ENCODE results near the gene RADIL. TPM values are rescaled to one million over a fixed set of nuclear protein-coding genes. Genes with fewer than 3 reads are reported as not detected.

RADIL gene
- total and polyA plus RNA-seq, 2 donors (not counting 1 experiment from before 2014, with no cell fraction given), result not detected

DNA sequence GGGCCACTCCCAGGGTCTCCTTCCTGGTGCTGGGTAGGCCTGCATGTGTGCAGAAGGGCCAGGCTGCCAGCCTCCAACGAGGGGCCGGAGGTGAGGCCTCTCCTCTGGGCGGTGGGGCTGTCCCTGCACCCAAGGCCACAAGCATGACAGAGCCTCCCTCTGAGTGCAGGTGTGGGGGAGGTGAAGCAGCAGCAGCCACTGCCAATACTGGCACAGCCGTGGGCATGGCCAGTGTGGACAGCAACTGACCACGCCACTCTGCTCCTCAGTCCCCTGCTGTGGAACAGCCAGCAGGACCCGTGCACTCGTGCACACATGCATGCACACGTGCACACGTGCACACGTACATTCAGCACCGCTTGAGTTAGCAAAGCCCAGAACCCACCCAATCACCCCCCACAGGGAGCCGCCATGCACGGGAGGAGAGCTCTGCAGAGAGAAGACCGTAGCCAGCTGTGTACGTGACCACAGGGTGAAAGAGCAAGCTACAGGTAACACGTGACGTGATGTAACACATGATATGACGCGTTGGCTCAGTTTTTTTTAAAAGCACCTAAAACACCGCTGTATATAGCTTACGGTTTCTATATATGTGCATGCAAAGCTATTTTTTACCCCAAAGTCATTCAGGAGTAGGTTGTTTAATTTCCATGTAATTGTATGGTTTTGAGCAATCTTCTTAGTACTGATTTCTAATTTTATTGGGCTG is 44.7 kb downstream of the RADIL start:
- Histone ChIP-seq H3K79me2 (ENCODE audit: control insufficient read depth, insufficient read depth, low read length) (no peaks in the 10 kb centered on the region), H3K4me1 (ENCODE audit: control insufficient read depth in 2 of 2, insufficient read depth in 2 of 2, low read length in 2 of 2) (no peaks in the 10 kb centered on the region), H3K9me3 (ENCODE audit: control extremely low read depth in 1 of 3, control insufficient read depth in 2 of 3, insufficient read depth in 1 of 3, low read length in 2 of 3) (no peaks in the 10 kb centered on the region), H3K4me2 (replicated peaks; ENCODE audit: low read depth, low read length, poor library complexity, severe bottlenecking) (no peak overlapping the region), H3K27ac (ENCODE audit: low read length in 2 of 2) (no peak overlapping the region), H3K27me3 (replicated peaks in 1 of 4; ENCODE audit: control extremely low read depth in 1 of 4, control insufficient read depth in 3 of 4, insufficient read depth in 4 of 4, low read length in 3 of 4) (no peaks in the 10 kb centered on the region), H4K20me1 (ENCODE audit: control insufficient read depth, insufficient read depth, low read length, poor library complexity, severe bottlenecking) (no peaks in the 10 kb centered on the region), H2AFZ (ENCODE audit: insufficient read depth, low read depth, low read length, poor library complexity, severe bottlenecking) (no peak overlapping the region), H3K4me3 (ENCODE audit: control extremely low read depth in 1 of 5, extremely low read depth in 1 of 5, insufficient read depth in 1 of 5, low read depth in 2 of 5, low read length in 4 of 5) (no peak overlapping the region), H3K36me3 (replicated peaks in 1 of 2; ENCODE audit: control extremely low read depth in 1 of 2, control insufficient read depth in 1 of 2, extremely low read depth in 1 of 2, insufficient read depth in 2 of 2, low read length in 1 of 2) (no peaks in the 10 kb centered on the region), H3K9ac (ENCODE audit: low read length) (no peak overlapping the region)
- Mint-ChIP-seq H3K9me3 (ENCODE audit: insufficient read depth) (no peaks in the 10 kb centered on the region), H3K27ac (no peak overlapping the region), H3K4me3 (no peak overlapping the region), H3K27me3 (peaks cover 4% of the 10 kb centered on the region), H3K4me1 (no peaks in the 10 kb centered on the region)
- intact Hi-C loops (cut with micrococcal nuclease), result no loop called here
- TF ChIP-seq, protein P1, sequence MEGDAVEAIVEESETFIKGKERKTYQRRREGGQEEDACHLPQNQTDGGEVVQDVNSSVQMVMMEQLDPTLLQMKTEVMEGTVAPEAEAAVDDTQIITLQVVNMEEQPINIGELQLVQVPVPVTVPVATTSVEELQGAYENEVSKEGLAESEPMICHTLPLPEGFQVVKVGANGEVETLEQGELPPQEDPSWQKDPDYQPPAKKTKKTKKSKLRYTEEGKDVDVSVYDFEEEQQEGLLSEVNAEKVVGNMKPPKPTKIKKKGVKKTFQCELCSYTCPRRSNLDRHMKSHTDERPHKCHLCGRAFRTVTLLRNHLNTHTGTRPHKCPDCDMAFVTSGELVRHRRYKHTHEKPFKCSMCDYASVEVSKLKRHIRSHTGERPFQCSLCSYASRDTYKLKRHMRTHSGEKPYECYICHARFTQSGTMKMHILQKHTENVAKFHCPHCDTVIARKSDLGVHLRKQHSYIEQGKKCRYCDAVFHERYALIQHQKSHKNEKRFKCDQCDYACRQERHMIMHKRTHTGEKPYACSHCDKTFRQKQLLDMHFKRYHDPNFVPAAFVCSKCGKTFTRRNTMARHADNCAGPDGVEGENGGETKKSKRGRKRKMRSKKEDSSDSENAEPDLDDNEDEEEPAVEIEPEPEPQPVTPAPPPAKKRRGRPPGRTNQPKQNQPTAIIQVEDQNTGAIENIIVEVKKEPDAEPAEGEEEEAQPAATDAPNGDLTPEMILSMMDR (IDR thresholded peaks at IDR 0.05), result no peak
- TF ChIP-seq EZH2 (IDR thresholded peaks at IDR 0.05; ENCODE audit: borderline replicate concordance, insufficient read depth, low read depth, low read length, poor library complexity, severe bottlenecking), result no peak
- DNase-seq, result no peak
- POLR2A ChIA-PET, result no interaction called here
- 95% methylated on average over 11 of the region's 21 CpGs for WGBS (ENCODE audit: insufficient coverage)
- CTCF ChIA-PET, result interaction anchor here (0.6 kb wide), 1 partner anchor 323 kb away, joined by 3 read pairs; no protein-coding TSS in a partner anchor
- no peak for ATAC-seq (ENCODE audit: low read depth)

DNA sequence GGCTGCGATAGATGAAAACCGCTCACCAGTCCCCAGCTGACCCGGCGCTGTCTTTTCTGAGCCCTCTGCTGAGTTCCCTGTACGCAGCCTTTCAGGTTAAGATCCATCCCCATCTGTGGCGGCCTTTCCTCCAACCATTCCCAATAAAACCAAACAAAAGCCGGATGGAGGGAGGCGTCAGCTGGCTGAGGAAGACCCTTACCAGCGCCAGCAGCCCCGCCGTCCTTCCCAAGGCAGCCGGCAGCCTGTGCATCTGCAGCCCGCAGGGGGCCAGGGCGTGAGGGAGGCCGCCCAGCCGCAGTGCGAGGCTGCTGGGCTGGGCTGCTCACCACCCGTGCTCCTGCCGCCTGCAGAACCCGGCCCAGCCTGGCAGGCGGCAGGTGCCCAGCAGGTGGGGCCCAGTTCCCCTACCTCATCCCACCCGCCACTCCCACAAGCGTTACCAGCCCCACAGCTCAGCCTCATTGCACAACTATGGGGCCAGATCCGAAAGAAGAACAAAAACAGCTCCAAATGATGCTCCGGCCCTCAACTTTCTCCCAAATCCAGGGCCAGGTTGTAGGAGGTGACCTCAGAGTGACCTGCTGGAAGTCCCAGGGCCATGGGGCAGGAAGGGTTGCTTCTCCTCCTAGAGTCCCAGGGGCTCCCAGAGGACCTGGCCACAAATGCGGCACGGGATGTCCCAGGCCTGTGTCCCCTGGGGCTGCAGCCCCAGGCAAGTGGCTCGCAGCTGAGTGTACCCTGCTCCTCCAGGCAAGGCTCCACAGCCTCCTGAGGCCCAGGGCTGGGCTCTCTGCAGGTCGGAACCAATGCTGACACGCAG is 45.5 kb downstream of the RADIL start:
- Histone ChIP-seq H3K27ac (ENCODE audit: low read length in 2 of 2) (no peak overlapping the region), H4K20me1 (ENCODE audit: control insufficient read depth, insufficient read depth, low read length, poor library complexity, severe bottlenecking) (no peaks in the 10 kb centered on the region), H3K9me3 (ENCODE audit: control extremely low read depth in 1 of 3, control insufficient read depth in 2 of 3, insufficient read depth in 1 of 3, low read length in 2 of 3) (no peaks in the 10 kb centered on the region), H3K4me1 (ENCODE audit: control insufficient read depth in 2 of 2, insufficient read depth in 2 of 2, low read length in 2 of 2) (no peaks in the 10 kb centered on the region), H3K36me3 (replicated peaks in 1 of 2; ENCODE audit: control extremely low read depth in 1 of 2, control insufficient read depth in 1 of 2, extremely low read depth in 1 of 2, insufficient read depth in 2 of 2, low read length in 1 of 2) (no peaks in the 10 kb centered on the region), H3K4me3 (ENCODE audit: control extremely low read depth in 1 of 5, extremely low read depth in 1 of 5, insufficient read depth in 1 of 5, low read depth in 2 of 5, low read length in 4 of 5) (no peak overlapping the region), H3K4me2 (replicated peaks; ENCODE audit: low read depth, low read length, poor library complexity, severe bottlenecking) (no peak overlapping the region), H3K27me3 (replicated peaks in 1 of 4; ENCODE audit: control extremely low read depth in 1 of 4, control insufficient read depth in 3 of 4, insufficient read depth in 4 of 4, low read length in 3 of 4) (no peaks in the 10 kb centered on the region), H3K79me2 (ENCODE audit: control insufficient read depth, insufficient read depth, low read length) (no peaks in the 10 kb centered on the region), H3K9ac (ENCODE audit: low read length) (no peak overlapping the region), H2AFZ (ENCODE audit: insufficient read depth, low read depth, low read length, poor library complexity, severe bottlenecking) (no peak overlapping the region)
- ChIA-PET CTCF (interaction anchor here (0.6 kb wide), 1 partner anchor 323 kb away, joined by 3 read pairs; no protein-coding TSS in a partner anchor), POLR2A (no interaction called here)
- TF ChIP-seq, protein P1 (IDR thresholded peaks at IDR 0.05), result no peak
- no peak for TF ChIP-seq EZH2 (IDR thresholded peaks at IDR 0.05; ENCODE audit: borderline replicate concordance, insufficient read depth, low read depth, low read length, poor library complexity, severe bottlenecking)
- Mint-ChIP-seq H3K4me3 (no peak overlapping the region), H3K27ac (no peak overlapping the region), H3K4me1 (no peaks in the 10 kb centered on the region), H3K27me3 (no peaks in the 10 kb centered on the region), H3K9me3 (ENCODE audit: insufficient read depth) (no peaks in the 10 kb centered on the region)
- intact Hi-C loops (cut with micrococcal nuclease), result no loop called here
- ATAC-seq (ENCODE audit: low read depth) (no peak), DNase-seq (no peak)
- 88% methylated on average over 30 of the region's 30 CpGs for WGBS (ENCODE audit: insufficient coverage)
